ENCODE results near the gene OMD.

DNA sequence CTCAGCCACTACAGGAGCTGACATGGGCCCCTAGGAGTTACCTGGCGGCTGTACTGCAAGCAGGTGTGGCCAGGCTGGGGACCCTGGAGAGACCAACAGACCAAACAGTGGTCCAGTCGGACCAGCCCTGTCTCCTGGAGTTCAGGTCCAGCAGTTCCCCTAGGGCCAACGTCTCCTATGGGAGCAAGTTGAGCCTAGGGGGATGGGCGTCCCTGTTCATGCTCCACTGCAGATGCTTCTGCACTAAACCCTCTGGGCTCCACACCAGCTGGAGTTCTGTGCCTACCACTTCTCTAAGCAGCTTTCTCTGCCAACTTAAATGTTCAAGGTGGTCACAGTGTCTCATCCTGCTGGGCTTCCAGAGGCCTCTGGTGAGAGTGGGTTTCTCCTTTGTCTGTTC lies 20.6 kb upstream of the OMD start:
- TF ChIP-seq, protein P1, sequence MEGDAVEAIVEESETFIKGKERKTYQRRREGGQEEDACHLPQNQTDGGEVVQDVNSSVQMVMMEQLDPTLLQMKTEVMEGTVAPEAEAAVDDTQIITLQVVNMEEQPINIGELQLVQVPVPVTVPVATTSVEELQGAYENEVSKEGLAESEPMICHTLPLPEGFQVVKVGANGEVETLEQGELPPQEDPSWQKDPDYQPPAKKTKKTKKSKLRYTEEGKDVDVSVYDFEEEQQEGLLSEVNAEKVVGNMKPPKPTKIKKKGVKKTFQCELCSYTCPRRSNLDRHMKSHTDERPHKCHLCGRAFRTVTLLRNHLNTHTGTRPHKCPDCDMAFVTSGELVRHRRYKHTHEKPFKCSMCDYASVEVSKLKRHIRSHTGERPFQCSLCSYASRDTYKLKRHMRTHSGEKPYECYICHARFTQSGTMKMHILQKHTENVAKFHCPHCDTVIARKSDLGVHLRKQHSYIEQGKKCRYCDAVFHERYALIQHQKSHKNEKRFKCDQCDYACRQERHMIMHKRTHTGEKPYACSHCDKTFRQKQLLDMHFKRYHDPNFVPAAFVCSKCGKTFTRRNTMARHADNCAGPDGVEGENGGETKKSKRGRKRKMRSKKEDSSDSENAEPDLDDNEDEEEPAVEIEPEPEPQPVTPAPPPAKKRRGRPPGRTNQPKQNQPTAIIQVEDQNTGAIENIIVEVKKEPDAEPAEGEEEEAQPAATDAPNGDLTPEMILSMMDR (conservative IDR thresholded peaks at IDR 0.05), result no peak
- TF ChIP-seq ZFX (IDR thresholded peaks at IDR 0.05), result no peak
